Neural cell (in vitro differentiated cells): Measurements from ENCODE around the gene PALM3. TPM values are rescaled to one million over a fixed set of nuclear protein-coding genes. Genes with fewer than 3 reads are reported as not detected.

ENCODE experiments used
- H2AFZ ChIP-seq: fragments of 200-600, 300-800 bp; sonication (generic), shearing (Covaris generic); 2 replicates; pipeline ENCODE4 v1.6.0; 2014; ENCODE audit warnings: low read depth, mild to moderate bottlenecking, antibody characterized with exemption, low read length, moderate library complexity
- H3F3A ChIP-seq: fragments of 200-600 bp; shearing (Covaris generic); 2 replicates; pipeline ENCODE4 v1.6.1; 2016; ENCODE audit warnings: mild to moderate bottlenecking, moderate library complexity, mixed read lengths, antibody characterized with exemption, low read length; ENCODE audit not compliant: insufficient read depth, poor library complexity, severe bottlenecking
- H3K27ac ChIP-seq: fragments of 200-600, 300-800 bp; sonication (generic), shearing (Covaris generic); 2 replicates; pipeline ENCODE4 v1.5.1; 2014; ENCODE audit warnings: mild to moderate bottlenecking, low read length, moderate library complexity
- H3K27me3 ChIP-seq: fragments of 300-800, 200-600 bp; sonication (generic), shearing (Covaris generic); 2 replicates; pipeline ENCODE4 v1.6.0; 2014; ENCODE audit warnings: mild to moderate bottlenecking, low read depth, low read length, moderate library complexity; ENCODE audit not compliant: insufficient read depth
- H3K36me3 ChIP-seq: fragments of 300-800, 200-600 bp; sonication (generic), shearing (Covaris generic); 2 replicates; pipeline ENCODE4 v1.5.1; 2014; ENCODE audit warnings: mild to moderate bottlenecking, antibody characterized with exemption, low read length, moderate library complexity; ENCODE audit not compliant: insufficient read depth
- H3K4me2 ChIP-seq: fragments of 300-800, 200-600 bp; sonication (generic), shearing (Covaris generic); 2 replicates; pipeline ENCODE4 v1.6.0; 2014; ENCODE audit warnings: mild to moderate bottlenecking, low read length
- H3K4me3 ChIP-seq: fragments of 300-800, 200-600 bp; sonication (generic), shearing (Covaris generic); 2 replicates; pipeline ENCODE4 v1.5.1; 2014; ENCODE audit warnings: mild to moderate bottlenecking, low read length, moderate library complexity
- H3K79me2 ChIP-seq: fragments of 200-600 bp; shearing (Covaris generic); replicated peaks from 2 replicates; pipeline ENCODE4 v1.6.0; 2014; ENCODE audit warnings: mild to moderate bottlenecking, low read length, moderate library complexity; ENCODE audit not compliant: insufficient read depth
- H3K9ac ChIP-seq: fragments of 300-800, 200-600 bp; sonication (generic), shearing (Covaris generic); 2 replicates; pipeline ENCODE4 v1.6.1; 2016; ENCODE audit warnings: mild to moderate bottlenecking, low read length, mixed read lengths
- H3K9me2 ChIP-seq: fragments of 200-600 bp; shearing (Covaris generic); 2 replicates; pipeline ENCODE4 v1.6.1; 2016; ENCODE audit warnings: mild to moderate bottlenecking, low read length, mixed read lengths; ENCODE audit not compliant: insufficient read depth
- H3K9me3 ChIP-seq: fragments of 200-600, 300-800 bp; sonication (generic), shearing (Covaris generic); 2 replicates; pipeline ENCODE4 v1.6.1; 2016; ENCODE audit warnings: mild to moderate bottlenecking, mixed run types, low read length, moderate library complexity, mixed read lengths
- H4K20me1 ChIP-seq: fragments of 200-600 bp; shearing (Covaris generic); 2 replicates; pipeline ENCODE4 v1.6.1; 2016; ENCODE audit warnings: mild to moderate bottlenecking, mixed run types; ENCODE audit not compliant: insufficient read depth
- EP300 ChIP-seq: fragments of 450-650 bp; conservative IDR thresholded peaks from 2 replicates; pipeline ENCODE4 v1.6.1; 2014; ENCODE audit warnings: antibody characterized with exemption, mild to moderate bottlenecking, moderate library complexity; ENCODE audit not compliant: poor library complexity, severe bottlenecking
- EZH2 ChIP-seq: fragments of 200-600, 300-800 bp; shearing (Covaris generic), sonication (generic); IDR thresholded peaks from 2 replicates; pipeline ENCODE4 v1.6.1; 2014; ENCODE audit warnings: antibody characterized with exemption, low read length, borderline replicate concordance, mild to moderate bottlenecking; ENCODE audit not compliant: insufficient read depth, poor library complexity, severe bottlenecking
- MXI1 ChIP-seq: fragments of 450-650 bp; conservative IDR thresholded peaks from 2 replicates; pipeline ENCODE4 v1.6.1; 2014; ENCODE audit warnings: antibody characterized with exemption, mild to moderate bottlenecking; ENCODE audit not compliant: poor library complexity, severe bottlenecking
- POLR2AphosphoS5 ChIP-seq: IDR thresholded peaks from 2 replicates; pipeline ENCODE4 v1.6.1; 2012
- RAD21 ChIP-seq: fragments of 450-650 bp; conservative IDR thresholded peaks from 2 replicates; pipeline ENCODE4 v1.6.1; 2014; ENCODE audit warnings: antibody characterized with exemption, mild to moderate bottlenecking, moderate library complexity
- REST ChIP-seq: IDR thresholded peaks from 2 replicates; pipeline ENCODE4 v1.6.1; 2012; ENCODE audit warnings: borderline replicate concordance
- SMC3 ChIP-seq: fragments of 450-650 bp; conservative IDR thresholded peaks from 2 replicates; pipeline ENCODE4 v1.6.1; 2014; ENCODE audit warnings: antibody characterized with exemption, mild to moderate bottlenecking, moderate library complexity; ENCODE audit not compliant: poor library complexity
- TAF1 ChIP-seq: IDR thresholded peaks from 2 replicates; pipeline ENCODE4 v1.6.1; 2012; ENCODE audit warnings: low read depth
- polyA plus RNA-seq: library from polyadenylated mRNA; depleted of rRNA; stranded (reverse); fragments of >200 nt; gene quantifications from 2 replicates; pipeline ENCODE4 v1.2.3, GENCODE V29; 2014
- TF ChIP-seq, protein P1 (sequence below): fragments of 450-650 bp; IDR thresholded peaks from 2 replicates; pipeline ENCODE4 v1.5.1; 2014; ENCODE audit warnings: antibody characterized with exemption, mild to moderate bottlenecking, moderate library complexity; ENCODE audit not compliant: poor library complexity, severe bottlenecking

PALM3 gene
- polyA plus RNA-seq, 1 donor from 2014 or later: 0.33 TPM

GRCh38 chr19:14019100-14019499 is 42.8 kb downstream of the PALM3 start:
- Histone ChIP-seq H3K27ac (no peak overlapping the region), H3K36me3 (no peaks in the 10 kb centered on the region), H3K9me3 (no peaks in the 10 kb centered on the region), H3K9ac (no peak overlapping the region), H3K4me3 (no peak overlapping the region), H3F3A (no peaks in the 10 kb centered on the region), H3K9me2 (no peaks in the 10 kb centered on the region), H3K27me3 (no peaks in the 10 kb centered on the region), H3K4me2 (no peak overlapping the region), H3K79me2 (no peaks in the 10 kb centered on the region), H2AFZ (no peak overlapping the region), H4K20me1 (no peaks in the 10 kb centered on the region)
- TF ChIP-seq EZH2: no peak
- TF ChIP-seq EP300: no peak
- TF ChIP-seq TAF1: no peak
- TF ChIP-seq RAD21: no peak
- TF ChIP-seq, protein P1, sequence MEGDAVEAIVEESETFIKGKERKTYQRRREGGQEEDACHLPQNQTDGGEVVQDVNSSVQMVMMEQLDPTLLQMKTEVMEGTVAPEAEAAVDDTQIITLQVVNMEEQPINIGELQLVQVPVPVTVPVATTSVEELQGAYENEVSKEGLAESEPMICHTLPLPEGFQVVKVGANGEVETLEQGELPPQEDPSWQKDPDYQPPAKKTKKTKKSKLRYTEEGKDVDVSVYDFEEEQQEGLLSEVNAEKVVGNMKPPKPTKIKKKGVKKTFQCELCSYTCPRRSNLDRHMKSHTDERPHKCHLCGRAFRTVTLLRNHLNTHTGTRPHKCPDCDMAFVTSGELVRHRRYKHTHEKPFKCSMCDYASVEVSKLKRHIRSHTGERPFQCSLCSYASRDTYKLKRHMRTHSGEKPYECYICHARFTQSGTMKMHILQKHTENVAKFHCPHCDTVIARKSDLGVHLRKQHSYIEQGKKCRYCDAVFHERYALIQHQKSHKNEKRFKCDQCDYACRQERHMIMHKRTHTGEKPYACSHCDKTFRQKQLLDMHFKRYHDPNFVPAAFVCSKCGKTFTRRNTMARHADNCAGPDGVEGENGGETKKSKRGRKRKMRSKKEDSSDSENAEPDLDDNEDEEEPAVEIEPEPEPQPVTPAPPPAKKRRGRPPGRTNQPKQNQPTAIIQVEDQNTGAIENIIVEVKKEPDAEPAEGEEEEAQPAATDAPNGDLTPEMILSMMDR: no peak
- TF ChIP-seq MXI1: no peak
- TF ChIP-seq POLR2AphosphoS5: no peak
- TF ChIP-seq SMC3: no peak
- no peak for TF ChIP-seq REST

GRCh38 chr19:14015524-14016035 is 46.3 kb downstream of the PALM3 start:
- no peak overlapping the region for H3K4me3 ChIP-seq
- H3K9me3 ChIP-seq: no peaks in the 10 kb centered on the region
- no peaks in the 10 kb centered on the region for H3K27me3 ChIP-seq
- no peaks in the 10 kb centered on the region for H3K9me2 ChIP-seq
- H3K79me2 ChIP-seq: no peaks in the 10 kb centered on the region
- no peak overlapping the region for H2AFZ ChIP-seq
- TF ChIP-seq EP300: no peak
- TF ChIP-seq, protein P1: no peak
- TF ChIP-seq TAF1: no peak
- no peak for TF ChIP-seq SMC3
- no peak for TF ChIP-seq MXI1
- TF ChIP-seq EZH2: no peak
- TF ChIP-seq REST: no peak
- TF ChIP-seq RAD21: no peak
- no peak for TF ChIP-seq POLR2AphosphoS5
- H4K20me1 ChIP-seq: no peaks in the 10 kb centered on the region
- H3K9ac ChIP-seq: no peak overlapping the region
- H3K36me3 ChIP-seq: no peaks in the 10 kb centered on the region
- no peak overlapping the region for H3K27ac ChIP-seq
- no peaks in the 10 kb centered on the region for H3F3A ChIP-seq
- H3K4me2 ChIP-seq: no peak overlapping the region
